Measurements from ENCODE around the gene ULK4. TPM values are rescaled to one million over a fixed set of nuclear protein-coding genes. Genes with fewer than 3 reads are reported as not detected.

Gene ULK4
- total and polyA plus RNA-seq, 12 donors: 1.6 to 24.5 (median 6.9) TPM

DNA sequence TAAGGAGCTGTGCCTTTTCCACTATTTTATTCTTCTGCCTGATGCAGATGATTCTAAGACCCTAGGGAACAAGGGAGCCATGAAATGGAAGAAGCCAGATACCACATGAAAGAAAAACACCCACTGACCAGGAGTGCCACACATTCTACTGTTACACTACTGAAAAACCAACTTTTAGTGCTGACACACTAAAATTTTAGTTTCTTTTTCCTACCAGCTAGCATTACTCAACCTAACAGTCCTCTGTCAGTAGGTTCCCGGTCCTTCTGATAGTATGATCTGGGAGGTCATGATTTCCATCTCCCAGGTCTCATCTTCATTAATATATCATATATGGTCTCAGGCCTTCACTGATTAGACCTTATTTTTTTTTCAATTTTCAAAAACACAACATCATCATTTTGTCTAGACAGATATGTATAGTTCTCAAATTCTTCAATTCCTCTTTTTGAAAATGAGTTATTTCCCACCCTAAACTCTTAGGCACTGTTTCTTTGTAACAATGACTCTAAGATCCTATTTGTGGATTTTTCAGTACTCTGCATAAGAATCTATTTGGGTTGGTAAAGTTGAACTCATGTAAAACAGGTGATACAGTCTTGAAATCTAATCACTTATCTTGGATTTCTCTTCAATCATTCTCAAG, 440.8 kb downstream of the ULK4 start:
- intact Hi-C loops (cut with DNase I): no loop called here
- no peaks in the 10 kb centered on the region for H3K36me3 ChIP-seq (replicated peaks in 1 of 2)

DNA sequence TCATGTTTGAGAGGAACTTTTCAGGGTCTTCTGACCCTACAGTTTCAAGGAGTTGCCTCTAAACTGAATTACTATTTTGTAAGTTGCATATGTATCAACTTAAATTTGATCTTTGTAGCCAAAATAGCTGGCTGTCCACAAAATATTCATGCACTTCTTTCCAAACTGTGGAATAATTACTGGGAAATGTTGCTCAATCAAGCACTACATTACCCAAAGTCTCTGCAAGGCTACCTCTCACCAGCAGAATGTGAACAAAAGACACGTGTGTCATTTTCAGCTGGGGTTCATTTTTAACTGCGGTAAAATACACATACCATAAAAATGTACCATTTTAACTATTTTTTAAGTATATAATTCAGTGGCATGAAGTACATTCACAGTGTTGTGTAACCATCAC, 442.2 kb downstream of the ULK4 start:
- no peak overlapping the region for H3K4me3 ChIP-seq
- TF ChIP-seq, protein P1, sequence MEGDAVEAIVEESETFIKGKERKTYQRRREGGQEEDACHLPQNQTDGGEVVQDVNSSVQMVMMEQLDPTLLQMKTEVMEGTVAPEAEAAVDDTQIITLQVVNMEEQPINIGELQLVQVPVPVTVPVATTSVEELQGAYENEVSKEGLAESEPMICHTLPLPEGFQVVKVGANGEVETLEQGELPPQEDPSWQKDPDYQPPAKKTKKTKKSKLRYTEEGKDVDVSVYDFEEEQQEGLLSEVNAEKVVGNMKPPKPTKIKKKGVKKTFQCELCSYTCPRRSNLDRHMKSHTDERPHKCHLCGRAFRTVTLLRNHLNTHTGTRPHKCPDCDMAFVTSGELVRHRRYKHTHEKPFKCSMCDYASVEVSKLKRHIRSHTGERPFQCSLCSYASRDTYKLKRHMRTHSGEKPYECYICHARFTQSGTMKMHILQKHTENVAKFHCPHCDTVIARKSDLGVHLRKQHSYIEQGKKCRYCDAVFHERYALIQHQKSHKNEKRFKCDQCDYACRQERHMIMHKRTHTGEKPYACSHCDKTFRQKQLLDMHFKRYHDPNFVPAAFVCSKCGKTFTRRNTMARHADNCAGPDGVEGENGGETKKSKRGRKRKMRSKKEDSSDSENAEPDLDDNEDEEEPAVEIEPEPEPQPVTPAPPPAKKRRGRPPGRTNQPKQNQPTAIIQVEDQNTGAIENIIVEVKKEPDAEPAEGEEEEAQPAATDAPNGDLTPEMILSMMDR (IDR thresholded peaks at IDR 0.05): no peak
- TF ChIP-seq POLR2A (IDR thresholded peaks at IDR 0.05): no peak
- no peaks in the 10 kb centered on the region for H3K9me3 ChIP-seq (replicated peaks in 1 of 3)
- intact Hi-C loops (cut with DNase I): no loop called here
- WGBS, 4 donors: 85 to 94% (median 88%) methylated on average over 2 of the region's 2 CpGs
- no peaks in the 10 kb centered on the region for H3K36me3 ChIP-seq (replicated peaks in 1 of 2)
- no peak for DNase-seq
- no peaks in the 10 kb centered on the region for H3K4me1 ChIP-seq (replicated peaks in 1 of 2)
- H3K27ac ChIP-seq: no peak overlapping the region
- no peaks in the 10 kb centered on the region for H3K27me3 ChIP-seq

More for the DNA sequence above, 440.8 kb downstream of the ULK4 start:
- DNase-seq: no peak
- H3K27ac ChIP-seq: no peak overlapping the region
- WGBS, 4 donors: 66 to 87% (median 84%) methylated on average over 1 of the region's 1 CpG
- no peak overlapping the region for H3K4me3 ChIP-seq
- no peaks in the 10 kb centered on the region for H3K4me1 ChIP-seq (replicated peaks in 1 of 2)
- no peak for TF ChIP-seq POLR2A (IDR thresholded peaks at IDR 0.05)
- TF ChIP-seq, protein P1 (IDR thresholded peaks at IDR 0.05): no peak
- H3K9me3 ChIP-seq (replicated peaks in 1 of 3): no peaks in the 10 kb centered on the region
- H3K27me3 ChIP-seq: no peaks in the 10 kb centered on the region

DNA sequence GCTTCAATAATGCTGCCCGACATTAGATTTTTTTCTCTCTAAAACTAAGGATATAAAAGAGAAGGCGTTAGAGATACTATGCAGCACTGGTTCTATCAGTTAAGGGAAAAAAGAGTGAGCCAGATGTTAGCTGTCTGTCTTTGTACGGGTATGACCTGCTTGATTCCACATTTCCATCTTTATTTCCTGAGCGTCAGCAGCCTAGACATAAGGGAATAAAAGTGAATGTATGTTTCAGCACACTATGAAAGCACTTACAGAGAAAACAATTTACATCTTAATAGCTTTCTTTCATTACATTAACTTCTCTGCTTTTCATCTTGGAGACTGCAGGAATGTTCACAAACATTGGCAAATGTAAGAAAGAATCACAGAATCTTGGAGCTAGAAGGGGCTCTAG, 443.3 kb downstream of the ULK4 start:
- Histone ChIP-seq H3K36me3 (replicated peaks in 1 of 2) (no peaks in the 10 kb centered on the region), H3K9me3 (replicated peaks in 1 of 3) (no peaks in the 10 kb centered on the region), H3K27me3 (no peaks in the 10 kb centered on the region), H3K27ac (no peak overlapping the region), H3K4me3 (no peak overlapping the region), H3K4me1 (replicated peaks in 1 of 2) (no peaks in the 10 kb centered on the region)
- WGBS, 4 donors: 86 to 92% (median 90%) methylated on average over 4 of the region's 4 CpGs
- no peak for DNase-seq
- TF ChIP-seq, protein P1 (IDR thresholded peaks at IDR 0.05): no peak
- no peak for TF ChIP-seq POLR2A (IDR thresholded peaks at IDR 0.05)
- intact Hi-C loops (cut with DNase I): no loop called here

DNA sequence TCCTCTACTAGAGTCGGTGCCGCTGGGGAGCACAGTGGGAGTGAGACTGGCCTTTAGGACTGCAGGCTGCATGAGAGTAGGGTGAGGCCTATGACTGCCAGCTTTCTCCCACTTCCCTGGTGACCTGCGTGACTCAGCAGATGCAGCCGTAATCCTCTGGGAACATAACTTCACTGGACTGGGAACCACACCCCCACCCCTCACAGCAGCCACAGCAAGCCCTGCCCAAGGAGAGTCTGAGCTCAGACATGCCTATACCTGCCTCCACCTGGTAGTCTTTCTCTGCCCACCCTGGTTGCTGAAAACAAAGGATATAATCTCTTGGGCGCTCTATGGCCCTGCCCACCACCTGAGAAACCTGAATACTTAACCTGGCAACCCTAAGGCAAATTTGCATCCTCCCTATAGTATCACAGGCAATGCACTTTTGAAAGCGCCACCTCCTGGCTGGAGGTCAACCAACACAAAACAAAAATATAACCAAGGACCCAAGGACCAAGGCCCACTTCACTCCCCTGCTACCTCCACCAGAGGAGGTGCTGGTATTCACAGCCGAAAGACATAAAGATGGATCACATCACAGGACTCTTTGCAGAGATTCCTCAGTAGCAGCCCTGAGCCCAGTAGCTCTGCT, 453.7 kb downstream of the ULK4 start:
- intact Hi-C loops (cut with DNase I): no loop called here
- WGBS, 4 donors: 88 to 100% (median 97%) methylated on average over 2 to 7 of the region's 7 CpGs

More for the DNA sequence above, 453.7 kb downstream of the ULK4 start:
- no peak overlapping the region for H3K27ac ChIP-seq
- H3K4me3 ChIP-seq: no peak overlapping the region
- H3K9me3 ChIP-seq (replicated peaks in 1 of 3): no peaks in the 10 kb centered on the region
- H3K4me1 ChIP-seq (replicated peaks in 1 of 2): no peaks in the 10 kb centered on the region
- TF ChIP-seq, protein P1 (IDR thresholded peaks at IDR 0.05): no peak
- no peak for TF ChIP-seq POLR2A (IDR thresholded peaks at IDR 0.05)
- H3K27me3 ChIP-seq: no peaks in the 10 kb centered on the region
- H3K36me3 ChIP-seq (replicated peaks in 1 of 2): no peaks in the 10 kb centered on the region
- DNase-seq: no peak
